Esophagus squamous epithelium (tissue), 4 donors: ENCODE results near the gene PPIA.

Experiments used
- CTCF ChIP-seq, 6 experiments: fragments of 450-650 bp in 4 of 6; fragments of 200-600 bp in 2 of 6; sonication (generic) in 2 of 6; IDR thresholded peaks; one replicate each; pipeline ENCODE4 v1.5.1; 2016 to 2019; ENCODE audit warnings: antibody characterized with exemption in 6 of 6, mild to moderate bottlenecking in 4 of 6, moderate library complexity in 4 of 6
- POLR2A ChIP-seq, 4 donors: fragments of 450-650 bp; IDR thresholded peaks; one replicate each; pipeline ENCODE4 v1.6.1; 2017; ENCODE audit warnings: antibody characterized with exemption in 4 of 4, mild to moderate bottlenecking in 4 of 4, moderate library complexity in 3 of 4

DNA sequence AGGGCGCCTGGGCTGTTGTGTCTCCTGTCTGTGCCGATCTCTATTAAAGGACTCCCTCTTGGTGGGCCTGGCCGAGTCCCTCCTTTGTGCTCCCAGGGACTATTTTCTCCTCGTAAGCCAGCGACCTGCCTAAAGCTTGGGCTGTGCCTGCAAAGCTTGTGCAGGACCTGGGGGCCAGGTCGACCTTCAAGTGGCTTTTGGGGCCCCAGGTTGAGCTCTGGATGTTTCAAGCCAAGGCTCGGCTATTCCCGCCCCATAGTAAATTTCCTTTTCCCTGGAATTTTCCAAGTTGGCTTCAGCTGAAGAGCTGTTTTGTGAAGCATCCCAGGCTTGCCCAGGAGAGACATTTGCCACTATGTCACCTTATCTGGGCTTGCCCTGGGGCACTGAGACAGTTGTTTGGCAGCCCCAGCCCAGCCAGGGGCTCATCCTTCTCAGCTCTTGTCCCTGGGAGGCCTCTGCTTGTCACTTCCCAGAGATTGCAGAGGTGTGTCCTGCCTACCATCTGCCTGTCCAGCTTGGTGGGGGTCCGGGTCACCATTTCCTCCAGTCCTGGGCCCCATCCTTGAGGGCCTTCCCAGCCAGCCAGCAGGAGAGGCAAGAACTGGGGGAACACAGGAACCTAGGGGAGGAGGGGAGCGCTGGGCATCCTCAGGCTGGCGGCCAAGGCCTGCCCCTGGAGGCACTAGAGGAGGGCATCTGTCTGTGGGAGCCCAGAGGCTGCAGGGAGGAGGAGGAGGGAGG is 27.7 kb upstream of the PPIA start:
- TF ChIP-seq CTCF (IDR thresholded peaks at IDR 0.05) (no peak), POLR2A (IDR thresholded peaks at IDR 0.05) (no peak)
